ENCODE measurements around the gene APBB3.
"Not testable (repeated sequence)": the region's sequence is repeated elsewhere in the genome, so short reads cannot be mapped to it uniquely, and the experiment has no call there.

APBB3 gene

DNA sequence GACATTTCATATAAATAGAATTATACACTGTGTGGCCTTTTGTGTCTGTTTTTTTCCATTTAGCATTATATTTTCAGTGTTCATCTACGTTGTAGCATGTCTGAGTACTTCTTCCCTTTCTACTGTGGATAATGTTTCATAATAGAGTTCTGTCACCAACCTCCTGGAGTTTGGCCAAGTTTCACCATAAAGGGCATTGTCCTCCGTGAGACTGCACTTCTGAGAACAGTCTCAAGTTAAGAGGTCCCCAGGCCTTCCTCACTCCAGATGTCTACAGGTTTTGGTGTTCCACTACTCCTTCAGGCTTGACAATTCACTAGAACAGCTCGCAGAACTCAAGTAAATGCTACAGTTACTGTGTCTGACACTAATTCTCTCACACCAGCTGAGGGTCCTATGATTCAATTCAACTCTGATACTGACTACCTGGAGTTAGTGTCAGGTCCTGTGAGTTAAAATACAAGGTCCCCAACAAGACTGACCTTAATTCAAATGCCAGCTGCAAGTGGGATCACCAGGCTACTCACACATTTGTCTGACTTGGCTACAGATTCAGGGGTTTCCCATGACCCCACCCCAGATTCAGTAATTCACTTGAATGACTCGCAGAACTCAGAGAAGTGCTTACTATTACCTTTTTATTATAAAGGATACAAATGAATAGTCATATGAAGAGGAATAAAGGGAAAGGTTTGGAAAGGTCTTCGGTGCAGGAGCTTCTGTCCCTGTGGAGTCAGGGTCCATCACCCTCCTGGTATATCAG is 31.3 kb upstream of the APBB3 start:
- Histone ChIP-seq H3K36me3 (ENCODE audit: insufficient read depth, low read length) (no peaks in the 10 kb centered on the region), H3K4me3 (ENCODE audit: low read depth in 1 of 2, low read length in 2 of 2) (no peak overlapping the region), H3K27ac (ENCODE audit: low read length) (no peak overlapping the region), H3K4me2 (ENCODE audit: insufficient read depth, low read length) (no peak overlapping the region), H4K20me1 (ENCODE audit: insufficient read depth, low read length) (no peaks in the 10 kb centered on the region), H3K4me1 (ENCODE audit: insufficient read depth, low read length) (no peaks in the 10 kb centered on the region), H3K9ac (ENCODE audit: low read depth, low read length) (no peak overlapping the region), H3K27me3 (ENCODE audit: insufficient read depth, low read length, poor library complexity) (no peaks in the 10 kb centered on the region), H3K79me2 (ENCODE audit: insufficient read depth, low read length) (no peaks in the 10 kb centered on the region), H2AFZ (ENCODE audit: low read depth, low read length) (no peak overlapping the region), H3K9me3 (ENCODE audit: insufficient read depth, low read length, severe bottlenecking) (no peaks in the 10 kb centered on the region)
- DNase-seq (no peak), ATAC-seq (ENCODE audit: insufficient read depth, low read depth) (no peak)
- no peak for TF ChIP-seq EZH2 (IDR thresholded peaks at IDR 0.05; ENCODE audit: borderline replicate concordance, low read depth, low read length, severe bottlenecking)
- TF ChIP-seq, protein P1, sequence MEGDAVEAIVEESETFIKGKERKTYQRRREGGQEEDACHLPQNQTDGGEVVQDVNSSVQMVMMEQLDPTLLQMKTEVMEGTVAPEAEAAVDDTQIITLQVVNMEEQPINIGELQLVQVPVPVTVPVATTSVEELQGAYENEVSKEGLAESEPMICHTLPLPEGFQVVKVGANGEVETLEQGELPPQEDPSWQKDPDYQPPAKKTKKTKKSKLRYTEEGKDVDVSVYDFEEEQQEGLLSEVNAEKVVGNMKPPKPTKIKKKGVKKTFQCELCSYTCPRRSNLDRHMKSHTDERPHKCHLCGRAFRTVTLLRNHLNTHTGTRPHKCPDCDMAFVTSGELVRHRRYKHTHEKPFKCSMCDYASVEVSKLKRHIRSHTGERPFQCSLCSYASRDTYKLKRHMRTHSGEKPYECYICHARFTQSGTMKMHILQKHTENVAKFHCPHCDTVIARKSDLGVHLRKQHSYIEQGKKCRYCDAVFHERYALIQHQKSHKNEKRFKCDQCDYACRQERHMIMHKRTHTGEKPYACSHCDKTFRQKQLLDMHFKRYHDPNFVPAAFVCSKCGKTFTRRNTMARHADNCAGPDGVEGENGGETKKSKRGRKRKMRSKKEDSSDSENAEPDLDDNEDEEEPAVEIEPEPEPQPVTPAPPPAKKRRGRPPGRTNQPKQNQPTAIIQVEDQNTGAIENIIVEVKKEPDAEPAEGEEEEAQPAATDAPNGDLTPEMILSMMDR (IDR thresholded peaks at IDR 0.05; ENCODE audit: borderline replicate concordance, extremely low read depth, low read length, poor library complexity, severe bottlenecking), result no peak

DNA sequence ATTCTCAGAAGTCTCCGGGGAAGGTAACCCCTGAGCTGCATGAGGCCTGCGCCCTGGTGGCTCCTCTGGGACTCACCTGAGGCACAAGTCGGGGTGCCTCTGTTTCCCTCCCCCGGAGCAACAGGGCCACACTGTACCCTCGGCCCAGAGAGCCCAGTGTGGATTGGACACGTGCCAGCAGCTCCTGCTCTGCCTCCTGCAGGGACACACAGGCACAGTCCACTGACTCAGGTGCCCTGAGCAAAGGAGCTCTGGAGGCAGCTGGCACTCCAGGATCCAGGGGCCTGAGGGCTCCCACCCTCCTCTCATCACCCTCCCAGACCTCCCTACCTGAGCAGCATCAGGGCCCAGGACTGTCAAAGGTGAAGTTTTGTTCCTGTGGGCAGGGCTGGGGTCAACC is 29.8 kb upstream of the APBB3 start:
- TF ChIP-seq, protein P1 (IDR thresholded peaks at IDR 0.05; ENCODE audit: borderline replicate concordance, extremely low read depth, low read length, poor library complexity, severe bottlenecking), result no peak
- TF ChIP-seq EZH2 (IDR thresholded peaks at IDR 0.05; ENCODE audit: borderline replicate concordance, low read depth, low read length, severe bottlenecking), result no peak
- H2AFZ ChIP-seq (ENCODE audit: low read depth, low read length), result no peak overlapping the region
- H3K4me2 ChIP-seq (ENCODE audit: insufficient read depth, low read length), result no peak overlapping the region
- no peaks in the 10 kb centered on the region for H3K27me3 ChIP-seq (ENCODE audit: insufficient read depth, low read length, poor library complexity)
- no peaks in the 10 kb centered on the region for H3K9me3 ChIP-seq (ENCODE audit: insufficient read depth, low read length, severe bottlenecking)
- H4K20me1 ChIP-seq (ENCODE audit: insufficient read depth, low read length), result no peaks in the 10 kb centered on the region
- no peak overlapping the region for H3K9ac ChIP-seq (ENCODE audit: low read depth, low read length)
- H3K4me1 ChIP-seq (ENCODE audit: insufficient read depth, low read length), result no peaks in the 10 kb centered on the region
- ATAC-seq (ENCODE audit: insufficient read depth, low read depth), result no peak
- no peak for DNase-seq
- H3K4me3 ChIP-seq (ENCODE audit: low read depth in 1 of 2, low read length in 2 of 2), result no peak overlapping the region
- no peaks in the 10 kb centered on the region for H3K36me3 ChIP-seq (ENCODE audit: insufficient read depth, low read length)
- no peaks in the 10 kb centered on the region for H3K79me2 ChIP-seq (ENCODE audit: insufficient read depth, low read length)
- H3K27ac ChIP-seq (ENCODE audit: low read length), result no peak overlapping the region

DNA sequence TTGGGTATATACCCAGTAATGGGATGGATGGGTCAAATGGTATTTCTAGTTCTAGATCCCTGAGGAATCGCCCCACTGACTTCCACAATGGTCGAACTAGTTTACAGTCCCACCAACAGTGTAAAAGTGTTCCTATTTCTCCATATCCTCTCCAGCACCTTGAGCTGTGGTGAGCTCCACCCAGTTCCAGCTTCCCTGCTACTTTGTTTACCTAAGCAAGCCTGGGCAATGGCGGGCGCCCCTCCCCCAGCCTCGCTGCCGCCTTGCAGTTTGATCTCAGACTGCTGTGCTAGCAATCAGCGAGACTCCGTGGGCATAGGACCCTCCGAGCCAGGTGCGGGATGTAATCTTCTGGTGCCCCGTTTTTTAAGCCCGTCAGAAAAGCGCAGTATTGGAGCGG is 28.7 kb upstream of the APBB3 start:
- H3K4me2 ChIP-seq (ENCODE audit: insufficient read depth, low read length); H3K4me3 ChIP-seq (ENCODE audit: low read depth in 1 of 2, low read length in 2 of 2); H3K9me3 ChIP-seq (ENCODE audit: insufficient read depth, low read length, severe bottlenecking); H3K27me3 ChIP-seq (ENCODE audit: insufficient read depth, low read length, poor library complexity); H3K4me1 ChIP-seq (ENCODE audit: insufficient read depth, low read length); ATAC-seq (ENCODE audit: insufficient read depth, low read depth); DNase-seq; H3K9ac ChIP-seq (ENCODE audit: low read depth, low read length); H2AFZ ChIP-seq (ENCODE audit: low read depth, low read length); H3K27ac ChIP-seq (ENCODE audit: low read length); H3K79me2 ChIP-seq (ENCODE audit: insufficient read depth, low read length); H3K36me3 ChIP-seq (ENCODE audit: insufficient read depth, low read length); H4K20me1 ChIP-seq (ENCODE audit: insufficient read depth, low read length): not testable (repeated sequence)

DNA sequence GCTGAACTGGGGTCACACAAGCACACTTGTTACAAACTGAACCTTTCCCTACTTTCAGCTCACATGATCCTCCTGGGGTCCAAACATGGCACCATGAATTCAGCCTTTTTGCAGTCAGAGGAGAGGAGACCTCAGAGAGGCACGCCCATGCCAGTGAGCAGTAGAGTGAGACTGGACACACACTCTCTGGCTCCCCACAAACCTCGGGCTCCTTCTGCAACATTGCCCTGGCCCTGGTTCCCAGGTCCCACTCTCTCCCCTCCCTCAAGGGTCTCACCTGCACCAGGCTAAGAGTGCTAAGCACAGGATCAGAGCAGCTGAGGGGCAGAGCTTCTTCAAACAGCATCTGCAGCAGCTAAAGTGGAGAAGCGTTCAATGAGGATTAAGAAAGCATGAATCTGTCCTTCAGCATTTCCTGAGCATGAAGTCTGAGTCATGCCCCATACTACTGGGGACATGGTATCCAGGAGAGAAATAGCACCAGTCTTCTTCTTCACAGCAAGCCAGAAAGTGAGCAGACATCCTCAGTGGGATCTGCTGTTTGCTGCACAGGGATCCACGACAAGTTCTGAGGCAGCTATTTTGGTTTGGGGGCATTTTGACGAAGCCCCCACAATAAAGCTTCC is 27.5 kb upstream of the APBB3 start:
- Histone ChIP-seq H2AFZ (ENCODE audit: low read depth, low read length) (no peak overlapping the region), H3K4me1 (ENCODE audit: insufficient read depth, low read length) (no peaks in the 10 kb centered on the region), H3K36me3 (ENCODE audit: insufficient read depth, low read length) (no peaks in the 10 kb centered on the region), H3K27ac (ENCODE audit: low read length) (no peak overlapping the region), H3K4me2 (ENCODE audit: insufficient read depth, low read length) (no peak overlapping the region), H3K9ac (ENCODE audit: low read depth, low read length) (no peak overlapping the region), H3K4me3 (ENCODE audit: low read depth in 1 of 2, low read length in 2 of 2) (no peak overlapping the region), H3K27me3 (ENCODE audit: insufficient read depth, low read length, poor library complexity) (no peaks in the 10 kb centered on the region), H3K79me2 (ENCODE audit: insufficient read depth, low read length) (no peaks in the 10 kb centered on the region), H4K20me1 (ENCODE audit: insufficient read depth, low read length) (no peaks in the 10 kb centered on the region), H3K9me3 (ENCODE audit: insufficient read depth, low read length, severe bottlenecking) (no peaks in the 10 kb centered on the region)
- TF ChIP-seq, protein P1 (IDR thresholded peaks at IDR 0.05; ENCODE audit: borderline replicate concordance, extremely low read depth, low read length, poor library complexity, severe bottlenecking), result no peak
- no peak for TF ChIP-seq EZH2 (IDR thresholded peaks at IDR 0.05; ENCODE audit: borderline replicate concordance, low read depth, low read length, severe bottlenecking)
- no peak for DNase-seq
- ATAC-seq (ENCODE audit: insufficient read depth, low read depth), result no peak
